Kidney (tissue), 14 donors: Measurements from ENCODE around the gene PRG2. TPM values are rescaled to one million over a fixed set of nuclear protein-coding genes. Genes with fewer than 3 reads are reported as not detected.

Experiments used
- DNase-seq, 5 donors: peaks; one replicate each; pipeline ENCODE4 v3.0.0-alpha.2; 2013 to 2020
- FAIRE-seq: peaks from 2 replicates; lab custom pipeline; 2012; peaks lifted over from hg19 to GRCh38; lab: Jason Lieb, UNC
- H3K27ac ChIP-seq, 2 donors: one replicate each; pipeline ENCODE4 v1.7.0; 2013; ENCODE audit warnings: low read depth in 2 of 2, low read length in 2 of 2, inconsistent platforms in 1 of 2
- H3K27me3 ChIP-seq: one replicate; pipeline ENCODE4 v1.7.1; 2013; ENCODE audit warnings: low read length, inconsistent platforms; ENCODE audit not compliant: control insufficient read depth, insufficient read depth
- H3K36me3 ChIP-seq, 3 donors: one replicate each; pipeline versions ENCODE4 v1.7.0 to v1.7.1; 2013; ENCODE audit warnings: low read length in 3 of 3, control low read depth in 1 of 3, inconsistent platforms in 1 of 3; ENCODE audit not compliant: insufficient read depth in 3 of 3, control insufficient read depth in 2 of 3
- H3K4me1 ChIP-seq, 3 donors: one replicate each; pipeline versions ENCODE4 v1.7.0 to v1.7.1; 2013; ENCODE audit warnings: low read length in 3 of 3, inconsistent platforms in 1 of 3, low read depth in 1 of 3; ENCODE audit not compliant: control insufficient read depth in 2 of 3, insufficient read depth in 2 of 3
- H3K4me3 ChIP-seq, 3 donors: one replicate each; pipeline versions ENCODE4 v1.7.0 to v1.8.1; 2013; ENCODE audit warnings: low read length in 3 of 3, control low read depth in 1 of 3, inconsistent platforms in 1 of 3
- H3K9ac ChIP-seq, 3 donors: one replicate each; pipeline versions ENCODE4 v1.7.0 to v1.7.1; 2013; ENCODE audit warnings: low read length in 3 of 3, control low read depth in 1 of 3, inconsistent platforms in 1 of 3
- H3K9me3 ChIP-seq, 3 donors: one replicate each; pipeline versions ENCODE4 v1.7.0 to v1.7.1; 2013; ENCODE audit warnings: low read length in 3 of 3, control low read depth in 1 of 3, inconsistent platforms in 1 of 3; ENCODE audit not compliant: control insufficient read depth in 2 of 3, insufficient read depth in 1 of 3
- CTCF ChIP-seq: IDR thresholded peaks from 3 replicates; pipeline ENCODE4 v1.5.1; 2012; ENCODE audit warnings: mild to moderate bottlenecking, moderate library complexity, borderline replicate concordance; ENCODE audit not compliant: insufficient read depth; ENCODE audit errors: extremely low read depth
- intact Hi-C: fragments of 100-400 bp; cut with DNase I; formaldehyde crosslinking; loops from one replicate; pipeline ENCODE4 v1.11.1; 2022
- polyA plus RNA-seq: library from polyadenylated mRNA; stranded (reverse); fragments of 350-450 nt; fragmentation: Illumina TruSeq; extraction: RNeasy Lipid Tissue Mini Kit (QIAGEN cat#74804); gene quantifications from one replicate; pipeline ENCODE4 v1.2.3, GENCODE V29; 2014; ENCODE audit warnings: low read depth, low replicate concordance; ENCODE audit not compliant: insufficient read depth
- total RNA-seq: library from RNA; stranded (reverse); fragmentation: NEBNext Ultra II Directional; extraction: Animal tissue kit (Norgen Biotek cat#: 25700); gene quantifications from one replicate; pipeline ENCODE4 v1.2.1, GENCODE V29; 2021
- donor health status: control.
- donor health status: control.
- donor health status: control.
- donor health status: control.
- donor health status: control.
- donor health status: DM: yes; HTN: yes; CAD: no.
- donor health status: Normal renal cell carcinoma (clear cell type).

The PRG2 gene
- total and polyA plus RNA-seq, 2 donors from 2014 or later = 0.22 TPM; not detected in 1

DNA sequence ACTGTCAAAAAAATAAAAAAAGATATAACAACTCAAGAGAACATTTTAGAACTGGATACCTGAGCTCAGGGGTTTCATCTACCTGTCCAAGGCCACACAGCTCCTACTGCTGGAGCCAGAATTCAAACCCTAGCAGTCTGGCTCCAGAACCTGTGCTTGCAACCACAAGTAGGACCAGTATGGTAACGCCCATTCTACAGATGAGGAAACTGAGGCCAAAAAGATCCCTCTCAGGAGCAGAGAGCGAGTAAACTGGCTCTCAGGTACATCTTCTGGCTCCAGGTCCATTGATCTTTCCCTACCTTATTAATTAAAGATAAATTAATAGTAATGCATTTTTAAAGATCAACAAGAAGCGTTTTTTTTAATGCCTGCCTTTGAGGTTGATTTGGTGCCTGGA, 33.1 kb downstream of the PRG2 start:
- Histone ChIP-seq H3K4me3 (no peak overlapping the region), H3K36me3 (no peaks in the 10 kb centered on the region), H3K27ac (no peak overlapping the region), H3K4me1 (no peaks in the 10 kb centered on the region), H3K9me3 (no peaks in the 10 kb centered on the region), H3K27me3 (no peaks in the 10 kb centered on the region), H3K9ac (no peak overlapping the region)
- FAIRE-seq (no peak), DNase-seq (no peak)
- no peak for TF ChIP-seq CTCF
- intact Hi-C loops = no loop called here

DNA sequence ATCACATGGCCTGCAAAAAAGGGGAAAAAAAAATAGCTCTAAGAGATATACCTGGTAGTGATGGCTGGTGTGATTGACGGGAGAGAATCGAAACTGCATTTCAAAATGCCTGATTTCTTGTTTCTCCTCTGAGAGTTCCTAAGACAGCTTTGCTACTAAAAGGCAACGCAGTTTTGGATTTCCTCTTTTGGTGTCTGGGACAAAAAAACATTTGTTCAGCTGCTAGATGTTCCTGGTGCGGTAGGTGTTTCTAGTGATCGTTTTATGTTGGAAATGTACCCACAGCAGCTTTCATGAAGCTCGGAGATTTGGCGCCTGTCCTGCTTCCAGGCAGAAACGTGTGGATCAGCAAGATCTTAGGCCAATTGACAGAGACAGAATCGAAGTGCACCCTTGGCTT, 34.2 kb downstream of the PRG2 start:
- no peaks in the 10 kb centered on the region for H3K27me3 ChIP-seq
- no peaks in the 10 kb centered on the region for H3K9me3 ChIP-seq
- DNase-seq (no peak), FAIRE-seq (no peak)
- intact Hi-C loops = no loop called here
- no peak overlapping the region for H3K4me3 ChIP-seq
- no peaks in the 10 kb centered on the region for H3K4me1 ChIP-seq
- TF ChIP-seq CTCF = no peak
- H3K27ac ChIP-seq = no peak overlapping the region
- H3K36me3 ChIP-seq = no peaks in the 10 kb centered on the region
- H3K9ac ChIP-seq = no peak overlapping the region

DNA sequence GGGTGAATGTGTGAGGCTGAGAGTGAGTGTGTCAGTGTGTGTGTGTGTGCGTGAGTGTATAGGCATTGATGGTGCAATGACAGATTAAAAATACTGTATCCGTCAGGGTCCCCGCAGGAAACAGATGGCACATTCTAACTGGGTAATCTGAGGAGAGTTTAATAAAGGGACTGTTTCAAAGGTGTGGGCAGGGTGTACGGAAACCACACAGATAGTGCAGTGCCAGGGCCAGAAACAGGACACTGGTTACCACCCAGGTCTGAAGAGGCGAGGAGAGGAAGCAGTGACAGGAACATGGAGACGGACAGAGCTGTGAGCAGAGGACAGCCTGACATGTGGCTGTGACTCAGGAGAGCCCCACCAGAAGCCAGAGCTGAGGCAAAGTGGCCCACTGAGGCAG, 35.8 kb downstream of the PRG2 start:
- no peak overlapping the region for H3K9ac ChIP-seq
- no peaks in the 10 kb centered on the region for H3K36me3 ChIP-seq
- intact Hi-C loops = no loop called here
- FAIRE-seq (no peak), DNase-seq (no peak)
- no peak overlapping the region for H3K4me3 ChIP-seq
- no peaks in the 10 kb centered on the region for H3K27me3 ChIP-seq
- no peaks in the 10 kb centered on the region for H3K4me1 ChIP-seq
- no peaks in the 10 kb centered on the region for H3K9me3 ChIP-seq
- no peak for TF ChIP-seq CTCF
- H3K27ac ChIP-seq = no peak overlapping the region

GRCh38 chr11:57353852-57354251, 36.6 kb downstream of the PRG2 start:
- peak in 2 of 5 donors; percentile 35 to 36 for DNase-seq
- intact Hi-C loops = no loop called here
- Histone ChIP-seq H3K4me3 (no peak overlapping the region), H3K27me3 (no peaks in the 10 kb centered on the region), H3K9ac (no peak overlapping the region), H3K9me3 (no peaks in the 10 kb centered on the region), H3K36me3 (no peaks in the 10 kb centered on the region), H3K27ac (no peak overlapping the region), H3K4me1 (no peaks in the 10 kb centered on the region)
- TF ChIP-seq CTCF = no peak
- no peak for FAIRE-seq
